ENCODE results near the gene PDK4. TPM values are rescaled to one million over a fixed set of nuclear protein-coding genes. Genes with fewer than 3 reads are reported as not detected.

PDK4 gene
- total and polyA plus RNA-seq, 8 donors, result 53.5 to 697 (median 111) TPM

DNA sequence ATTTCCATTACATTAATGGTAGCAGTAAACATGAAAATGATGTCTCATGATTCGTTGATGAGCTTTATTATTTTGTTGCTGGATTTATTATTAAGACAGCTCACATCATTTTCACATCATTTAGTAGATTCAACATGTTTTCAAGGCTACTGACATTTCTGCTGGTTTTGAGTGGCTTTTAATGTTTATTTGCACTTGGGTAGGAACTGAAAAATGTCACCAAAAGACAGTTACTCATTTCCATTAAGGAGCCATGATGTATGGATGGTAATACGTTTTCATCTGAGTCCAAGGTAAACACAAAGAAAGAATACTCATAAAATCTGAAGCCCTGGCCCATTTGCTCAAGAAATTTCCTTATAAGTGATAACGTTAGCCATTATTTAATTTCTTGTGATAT, 14.8 kb downstream of the PDK4 start:
- TF ChIP-seq POLR2AphosphoS5 (IDR thresholded peaks at IDR 0.05), result no peak
- TF ChIP-seq POLR2A (IDR thresholded peaks at IDR 0.05), result no peak
- TF ChIP-seq EP300 (IDR thresholded peaks at IDR 0.05), result no peak
- TF ChIP-seq, protein P1, sequence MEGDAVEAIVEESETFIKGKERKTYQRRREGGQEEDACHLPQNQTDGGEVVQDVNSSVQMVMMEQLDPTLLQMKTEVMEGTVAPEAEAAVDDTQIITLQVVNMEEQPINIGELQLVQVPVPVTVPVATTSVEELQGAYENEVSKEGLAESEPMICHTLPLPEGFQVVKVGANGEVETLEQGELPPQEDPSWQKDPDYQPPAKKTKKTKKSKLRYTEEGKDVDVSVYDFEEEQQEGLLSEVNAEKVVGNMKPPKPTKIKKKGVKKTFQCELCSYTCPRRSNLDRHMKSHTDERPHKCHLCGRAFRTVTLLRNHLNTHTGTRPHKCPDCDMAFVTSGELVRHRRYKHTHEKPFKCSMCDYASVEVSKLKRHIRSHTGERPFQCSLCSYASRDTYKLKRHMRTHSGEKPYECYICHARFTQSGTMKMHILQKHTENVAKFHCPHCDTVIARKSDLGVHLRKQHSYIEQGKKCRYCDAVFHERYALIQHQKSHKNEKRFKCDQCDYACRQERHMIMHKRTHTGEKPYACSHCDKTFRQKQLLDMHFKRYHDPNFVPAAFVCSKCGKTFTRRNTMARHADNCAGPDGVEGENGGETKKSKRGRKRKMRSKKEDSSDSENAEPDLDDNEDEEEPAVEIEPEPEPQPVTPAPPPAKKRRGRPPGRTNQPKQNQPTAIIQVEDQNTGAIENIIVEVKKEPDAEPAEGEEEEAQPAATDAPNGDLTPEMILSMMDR (IDR thresholded peaks at IDR 0.05), result no peak
- 42 to 61% (median 46%) methylated on average over 3 of the region's 3 CpGs for WGBS, 5 donors
- Histone ChIP-seq H3K4me1 (peaks cover 0 to 21% (median 7%) of the 10 kb centered on the region in 4 donors), H3K27ac (peak overlapping the region in 1 of 5 donors; percentile 98), H3K36me3 (peaks cover 13 to 36% (median 30%) of the 10 kb centered on the region in 4 donors), H3K4me3 (no peak overlapping the region), H3K27me3 (no peaks in the 10 kb centered on the region), H3K9me3 (no peaks in the 10 kb centered on the region)
- intact Hi-C loops (cut with DNase I; ENCODE audit: low total_unique reads), result no loop called here
- DNase-seq, result peak in 1 of 2 donors; percentile 16

DNA sequence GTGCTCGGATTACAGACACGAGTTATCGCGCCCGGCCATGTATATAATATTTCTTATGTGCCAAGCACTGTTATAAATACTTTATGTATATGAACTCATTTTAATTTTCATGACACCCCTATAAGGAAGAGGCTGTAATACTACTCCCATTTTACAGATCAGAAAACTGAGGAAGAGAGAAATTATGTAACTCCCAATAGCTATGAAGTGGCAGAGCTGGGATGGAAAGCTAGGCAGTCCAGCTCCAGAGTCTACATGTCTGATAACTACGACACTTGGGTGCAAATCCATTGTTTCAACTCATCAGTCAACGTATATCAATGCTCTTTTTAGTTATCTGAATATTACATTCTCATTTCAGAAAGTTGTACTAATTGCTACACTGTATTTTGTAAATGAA, 17.0 kb downstream of the PDK4 start:
- DNase-seq, result no peak
- TF ChIP-seq EP300 (IDR thresholded peaks at IDR 0.05) (no peak), POLR2AphosphoS5 (IDR thresholded peaks at IDR 0.05) (no peak), POLR2A (IDR thresholded peaks at IDR 0.05) (no peak)
- TF ChIP-seq, protein P1 (IDR thresholded peaks at IDR 0.05), result no peak
- WGBS, 5 donors, result 87 to 93% (median 91%) methylated on average over 7 of the region's 7 CpGs
- Histone ChIP-seq H3K9me3 (no peaks in the 10 kb centered on the region), H3K4me1 (peaks cover 0 to 12% (median 0%) of the 10 kb centered on the region in 4 donors), H3K4me3 (no peak overlapping the region), H3K36me3 (peaks cover 3 to 14% (median 9%) of the 10 kb centered on the region in 4 donors), H3K27ac (no peak overlapping the region), H3K27me3 (no peaks in the 10 kb centered on the region)
- intact Hi-C loops (cut with DNase I; ENCODE audit: low total_unique reads), result no loop called here

DNA sequence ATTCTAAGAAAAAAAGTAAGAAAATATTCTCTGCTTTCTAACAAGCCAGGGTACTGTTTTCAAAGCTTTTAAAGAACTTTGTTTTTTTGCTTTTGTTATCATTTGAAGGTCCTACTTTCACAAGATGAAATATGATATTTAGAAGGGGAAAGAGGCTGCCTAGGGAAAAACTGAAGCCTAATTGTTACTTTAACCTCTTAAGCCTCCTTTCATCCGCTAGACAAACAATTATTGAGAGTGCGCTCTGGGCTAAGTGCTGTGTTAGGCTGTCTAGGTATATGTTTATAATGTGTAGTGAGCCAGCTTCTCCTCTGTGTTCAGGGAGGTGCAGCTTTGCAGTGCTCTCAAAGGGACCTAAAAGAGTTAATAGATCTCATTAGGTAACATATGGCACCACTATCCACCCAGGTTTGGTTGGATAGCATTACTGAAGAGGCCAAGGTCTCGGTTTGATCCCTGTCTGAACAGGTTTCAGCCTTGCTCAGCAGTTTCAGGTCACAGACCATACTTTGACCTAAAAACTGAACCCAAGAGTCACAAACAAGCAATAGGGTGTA, 17.9 kb downstream of the PDK4 start:
- Histone ChIP-seq H3K36me3 (peaks cover 0 to 6% (median under 1%) of the 10 kb centered on the region in 4 donors), H3K4me1 (peaks cover 0 to 12% (median 0%) of the 10 kb centered on the region in 4 donors), H3K27ac (no peak overlapping the region), H3K9me3 (no peaks in the 10 kb centered on the region), H3K27me3 (no peaks in the 10 kb centered on the region), H3K4me3 (no peak overlapping the region)
- TF ChIP-seq, protein P1 (IDR thresholded peaks at IDR 0.05), result no peak
- TF ChIP-seq POLR2AphosphoS5 (IDR thresholded peaks at IDR 0.05), result no peak
- TF ChIP-seq POLR2A (IDR thresholded peaks at IDR 0.05), result no peak
- no peak for TF ChIP-seq EP300 (IDR thresholded peaks at IDR 0.05)
- intact Hi-C loops (cut with DNase I; ENCODE audit: low total_unique reads), result no loop called here
- DNase-seq, result peak in 1 of 2 donors; percentile 34
- 45 to 56% (median 54%) methylated on average over 3 of the region's 3 CpGs for WGBS, 5 donors

DNA sequence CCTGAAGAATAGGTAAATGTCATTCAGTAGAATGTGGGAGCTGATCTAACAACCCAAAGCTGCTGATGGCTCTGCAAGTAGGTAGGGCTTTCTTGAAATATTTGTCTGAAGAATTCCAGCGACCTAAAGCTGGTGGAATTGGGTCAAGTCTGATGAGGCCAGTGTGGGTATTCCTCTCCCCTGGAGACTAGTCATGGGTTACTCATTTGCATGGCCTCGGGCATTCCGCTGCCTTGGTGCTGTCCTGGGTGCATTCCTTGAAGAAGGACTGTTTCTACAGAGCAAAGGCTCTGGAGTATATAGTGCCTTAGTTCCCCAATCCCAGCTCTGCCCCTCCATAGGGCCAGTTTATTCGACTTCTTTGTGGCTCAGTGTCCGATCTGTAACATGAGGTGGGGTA, 19.2 kb downstream of the PDK4 start:
- Histone ChIP-seq H3K4me3 (no peak overlapping the region), H3K9me3 (no peaks in the 10 kb centered on the region), H3K4me1 (peaks cover 0 to 5% (median 0%) of the 10 kb centered on the region in 4 donors), H3K36me3 (no peaks in the 10 kb centered on the region), H3K27me3 (no peaks in the 10 kb centered on the region), H3K27ac (no peak overlapping the region)
- no peak for DNase-seq
- 77 to 82% (median 79%) methylated on average over 5 of the region's 5 CpGs for WGBS, 5 donors
- intact Hi-C loops (cut with DNase I; ENCODE audit: low total_unique reads), result no loop called here
- TF ChIP-seq EP300 (IDR thresholded peaks at IDR 0.05) (no peak), POLR2AphosphoS5 (IDR thresholded peaks at IDR 0.05) (no peak), POLR2A (IDR thresholded peaks at IDR 0.05) (no peak)
- TF ChIP-seq, protein P1 (IDR thresholded peaks at IDR 0.05), result no peak

Measured in stomach (tissue), 9 donors.